B cell (primary cell): ENCODE measurements around the gene DPP10. TPM values are rescaled to one million over a fixed set of nuclear protein-coding genes. Genes with fewer than 3 reads are reported as not detected.
"Not testable (repeated sequence)": the region's sequence is repeated elsewhere in the genome, so short reads cannot be mapped to it uniquely, and the experiment has no call there.

Source experiments
- ATAC-seq: fragments of 200-7000 bp; cut with Tn5 transposase; one replicate; pipeline ENCODE4 v1.10.0; 2021; ENCODE audit warnings: low read depth, mild to moderate bottlenecking, moderate number of reproducible peaks, moderate library complexity
- CTCF ChIA-PET: fragments of 350-600 bp; sonication (Branson Sonifier 250); formaldehyde crosslinking; loops from one replicate; lab custom pipeline; 2021; ENCODE audit warnings: antibody characterized with exemption, inconsistent platforms; lab: Charles Lee
- POLR2A ChIA-PET: fragments of 350-600 bp; sonication (Branson Sonifier 250); formaldehyde crosslinking; loops from one replicate; lab custom pipeline; 2021; ENCODE audit warnings: antibody characterized with exemption; lab: Charles Lee
- DNase-seq: peaks from one replicate; pipeline ENCODE4 v3.0.0; 2013
- H2AFZ ChIP-seq: 2 replicates; pipeline ENCODE4 v1.6.1; 2012; ENCODE audit warnings: mild to moderate bottlenecking, low read depth, low read length; ENCODE audit not compliant: insufficient read depth, poor library complexity, severe bottlenecking
- H3K27ac ChIP-seq, 2 donors: 1 replicate in 1 of 2; 2 replicates in 1 of 2; pipeline ENCODE4 v1.5.1; 2012 to 2013; ENCODE audit warnings: low read length in 2 of 2, mild to moderate bottlenecking in 2 of 2, moderate library complexity in 1 of 2
- H3K27me3 ChIP-seq, 4 experiments: fragments of 200-600 bp in 1 of 4; sonication (generic) in 1 of 4; replicated peaks in 1 of 4; 1 replicate in 2 of 4; 2 replicates in 2 of 4; pipeline versions ENCODE4 v1.6.1 to v1.7.0; 2013 to 2016; ENCODE audit warnings: low read length in 3 of 4, mild to moderate bottlenecking in 2 of 4, mixed read lengths in 1 of 4, moderate library complexity in 1 of 4; ENCODE audit not compliant: insufficient read depth in 4 of 4, control insufficient read depth in 3 of 4; ENCODE audit errors: control extremely low read depth in 1 of 4
- H3K36me3 ChIP-seq, 2 experiments: replicated peaks in 1 of 2; 1 replicate in 1 of 2; 2 replicates in 1 of 2; pipeline versions ENCODE4 v1.6.1 to v1.7.1; 2013; ENCODE audit warnings: low read length in 1 of 2; ENCODE audit not compliant: insufficient read depth in 2 of 2, control insufficient read depth in 1 of 2; ENCODE audit errors: control extremely low read depth in 1 of 2, extremely low read depth in 1 of 2
- H3K4me1 ChIP-seq, 2 donors: fragments of 200-600 bp in 1 of 2; sonication (generic) in 1 of 2; 1 replicate in 1 of 2; 2 replicates in 1 of 2; pipeline versions ENCODE4 v1.5.1 to v1.6.1; 2013 to 2017; ENCODE audit warnings: low read length in 2 of 2; ENCODE audit not compliant: control insufficient read depth in 2 of 2, insufficient read depth in 2 of 2
- H3K4me2 ChIP-seq: replicated peaks from 2 replicates; pipeline ENCODE3; 2012; ENCODE audit warnings: mild to moderate bottlenecking, low read depth, low read length; ENCODE audit not compliant: poor library complexity, severe bottlenecking
- H3K4me3 ChIP-seq, 5 experiments: fragments of 200-600 bp in 1 of 5; sonication (generic) in 1 of 5; 1 replicate in 3 of 5; 2 replicates in 2 of 5; pipeline versions ENCODE4 v1.5.1 to v1.7.0; 2011 to 2016; ENCODE audit warnings: low read length in 4 of 5, mild to moderate bottlenecking in 4 of 5, low read depth in 2 of 5, control low read depth in 1 of 5, moderate library complexity in 1 of 5; ENCODE audit not compliant: insufficient read depth in 1 of 5; ENCODE audit errors: control extremely low read depth in 1 of 5, extremely low read depth in 1 of 5
- H3K79me2 ChIP-seq: fragments of 200-600 bp; sonication (generic); one replicate; pipeline ENCODE4 v1.6.0; 2016; ENCODE audit warnings: low read length; ENCODE audit not compliant: control insufficient read depth, insufficient read depth
- H3K9ac ChIP-seq: fragments of 200-600 bp; sonication (generic); 2 replicates; pipeline ENCODE4 v1.6.1; 2017; ENCODE audit warnings: mild to moderate bottlenecking, low read length, moderate library complexity
- H3K9me3 ChIP-seq, 3 donors: one replicate each; pipeline versions ENCODE4 v1.6.1 to v1.7.1; 2013; ENCODE audit warnings: low read length in 2 of 3; ENCODE audit not compliant: control insufficient read depth in 2 of 3, insufficient read depth in 1 of 3; ENCODE audit errors: control extremely low read depth in 1 of 3
- H4K20me1 ChIP-seq: 2 replicates; pipeline ENCODE4 v1.6.0; 2012; ENCODE audit warnings: mild to moderate bottlenecking, low read length; ENCODE audit not compliant: insufficient read depth, control insufficient read depth, poor library complexity, severe bottlenecking
- H3K27ac Mint-ChIP-seq: one replicate; pipeline ENCODE4 v1.8.0; 2021; ENCODE audit warnings: mixed read lengths
- H3K27me3 Mint-ChIP-seq: one replicate; pipeline ENCODE4 v1.8.0; 2021; ENCODE audit warnings: mixed read lengths
- H3K4me1 Mint-ChIP-seq: one replicate; pipeline ENCODE4 v1.8.0; 2021; ENCODE audit warnings: mixed read lengths
- H3K4me3 Mint-ChIP-seq: one replicate; pipeline ENCODE4 v1.8.0; 2021; ENCODE audit warnings: mixed read lengths
- H3K9me3 Mint-ChIP-seq: one replicate; pipeline ENCODE4 v1.8.0; 2022; ENCODE audit warnings: mixed read lengths; ENCODE audit not compliant: insufficient read depth
- CTCF ChIP-seq: fragments of 200-600 bp; IDR thresholded peaks from one replicate; pipeline ENCODE4 v1.8.0; 2022; ENCODE audit warnings: antibody characterized with exemption, mild to moderate bottlenecking
- EZH2 ChIP-seq: IDR thresholded peaks from 2 replicates; pipeline ENCODE4 v1.6.1; 2012; ENCODE audit warnings: borderline replicate concordance, low read depth, mild to moderate bottlenecking, moderate library complexity, low read length; ENCODE audit not compliant: insufficient read depth, poor library complexity, severe bottlenecking
- WGBS: methylation state at CpG from one replicate; pipeline ENCODE4 v1.1.5; 2013; ENCODE audit warnings: missing lambda C conversion rate; ENCODE audit not compliant: insufficient coverage; 5-methylcytosine and 5-hydroxymethylcytosine counted together
- intact Hi-C: fragments of 100-400 bp; cut with micrococcal nuclease; formaldehyde crosslinking; loops from one replicate; pipeline ENCODE4 v1.10.0; 2022
- polyA plus RNA-seq: library from polyadenylated mRNA; depleted of rRNA; stranded (reverse); fragments of >200 nt; gene quantifications from 2 replicates; pipeline ENCODE4 v1.2.3, GENCODE V29; 2012
- total RNA-seq, 2 donors: library from RNA; stranded (reverse); fragments of 120-200 nt in 1 of 2; gene quantifications; 1 replicate in 1 of 2; 2 replicates in 1 of 2; pipeline versions ENCODE4 v1.2.3 to v1.2.4, GENCODE V29; 2013 to 2022

DPP10 gene
- total and polyA plus RNA-seq, 2 donors (not counting 1 experiment from before 2014, with no cell fraction given): not detected

DNA sequence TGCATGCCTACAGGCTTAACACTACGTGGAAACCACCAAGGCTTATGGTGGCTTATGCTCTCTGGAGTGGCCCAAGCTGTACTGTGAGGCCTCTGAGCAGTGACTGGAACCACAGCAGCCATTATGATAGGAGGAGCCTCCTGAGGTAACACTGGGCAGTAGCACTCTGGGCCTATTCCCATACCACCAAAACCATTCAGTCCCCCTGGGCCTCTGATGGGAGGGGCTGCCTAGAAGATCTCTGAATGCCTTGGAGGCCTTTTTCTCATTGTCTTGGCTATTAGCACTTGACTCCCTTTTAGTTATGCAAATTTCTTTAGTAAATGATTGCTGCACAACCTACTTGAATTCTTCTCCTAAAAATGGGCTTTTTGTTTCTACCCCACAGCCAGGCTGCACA, 985.0 kb downstream of the DPP10 start:
- Mint-ChIP-seq H3K4me3 (no peak overlapping the region), H3K27me3 (no peaks in the 10 kb centered on the region), H3K27ac (no peak overlapping the region), H3K4me1 (no peaks in the 10 kb centered on the region), H3K9me3 (peaks cover 6% of the 10 kb centered on the region)
- no peaks in the 10 kb centered on the region for H3K27me3 ChIP-seq
- CTCF ChIA-PET: no interaction called here
- H3K4me2 ChIP-seq: no peak overlapping the region
- no peak for ATAC-seq
- H4K20me1 ChIP-seq: no peaks in the 10 kb centered on the region
- H3K4me1 ChIP-seq: no peaks in the 10 kb centered on the region
- no peaks in the 10 kb centered on the region for H3K36me3 ChIP-seq
- no peak overlapping the region for H3K4me3 ChIP-seq
- intact Hi-C loops: no loop called here
- H3K9me3 ChIP-seq: peaks cover 0 to 12% (median 4%) of the 10 kb centered on the region in 3 donors
- DNase-seq: no peak
- H3K9ac ChIP-seq: no peak overlapping the region
- 50% methylated on average over 1 of the region's 1 CpG for WGBS
- H3K27ac ChIP-seq: no peak overlapping the region
- no peaks in the 10 kb centered on the region for H3K79me2 ChIP-seq
- TF ChIP-seq CTCF (no peak), EZH2 (no peak)
- H2AFZ ChIP-seq: no peak overlapping the region
- POLR2A ChIA-PET: no interaction called here

- H3K9me3 ChIP-seq, H3K27ac ChIP-seq, H3K4me2 ChIP-seq, DNase-seq, H3K4me3 Mint-ChIP-seq, H3K4me1 ChIP-seq, H3K4me3 ChIP-seq, POLR2A ChIA-PET, H4K20me1 ChIP-seq, H3K79me2 ChIP-seq, ATAC-seq, H2AFZ ChIP-seq, H3K27ac Mint-ChIP-seq, H3K9ac ChIP-seq, H3K27me3 ChIP-seq, H3K36me3 ChIP-seq, H3K4me1 Mint-ChIP-seq, intact Hi-C loops, CTCF ChIA-PET, H3K27me3 Mint-ChIP-seq, H3K9me3 Mint-ChIP-seq: not testable (repeated sequence)
- WGBS: no CpG with 5 or more reads among the region's 6 CpGs
These were observed 998.3 kb downstream of the DPP10 start for GRCh38 chr2:115440746-115441145.
